ENCODE data around the gene SELPLG.

- TF ChIP-seq CTCF (IDR thresholded peaks at IDR 0.05) (no peak), POLR2A (IDR thresholded peaks at IDR 0.05) (no peak)
These were observed 38.4 kb upstream of the SELPLG start for GRCh38 chr12:108672054-108672453.
